Activated T-cell treated with anti-CD3 and anti-CD28 coated beads for 4 hours (primary cell): ENCODE data around the gene CDRT4.

ENCODE experiments used
- DNase-seq: peaks from one replicate; pipeline ENCODE4 v3.0.0-alpha.2; 2020

CDRT4 gene

GRCh38 chr17:15492791-15493692 is 25.6 kb upstream of the CDRT4 start:
- DNase-seq: no peak

GRCh38 chr17:15492186-15492585 is 24.8 kb upstream of the CDRT4 start:
- DNase-seq: no peak

- DNase-seq: no peak
Observed at GRCh38 chr17:15490634-15491261, 23.3 kb upstream of the CDRT4 start.

- DNase-seq: no peak
Observed at GRCh38 chr17:15488557-15488956, 21.1 kb upstream of the CDRT4 start.

GRCh38 chr17:15485045-15485444 is 17.6 kb upstream of the CDRT4 start:
- no peak for DNase-seq

GRCh38 chr17:15483431-15483830 is 16.0 kb upstream of the CDRT4 start:
- DNase-seq: no peak

- DNase-seq: no peak
Observed at GRCh38 chr17:15482476-15482875, 15.1 kb upstream of the CDRT4 start.

- DNase-seq: no peak
Observed at GRCh38 chr17:15481481-15481880, 14.1 kb upstream of the CDRT4 start.

GRCh38 chr17:15480204-15480603 is 12.8 kb upstream of the CDRT4 start:
- DNase-seq: no peak

GRCh38 chr17:15479703-15480102 is 12.3 kb upstream of the CDRT4 start:
- no peak for DNase-seq

GRCh38 chr17:15478845-15479244 is 11.4 kb upstream of the CDRT4 start:
- no peak for DNase-seq

GRCh38 chr17:15475631-15476354 is 8.4 kb upstream of the CDRT4 start:
- no peak for DNase-seq

- no peak for DNase-seq
Observed at GRCh38 chr17:15472891-15473290, 5.5 kb upstream of the CDRT4 start.

GRCh38 chr17:15470536-15470935 is 3.1 kb upstream of the CDRT4 start:
- no peak for DNase-seq

- DNase-seq: no peak
Observed at GRCh38 chr17:15469260-15469659, 1.8 kb upstream of the CDRT4 start.

GRCh38 chr17:15468126-15468525 is 705 bp upstream of the CDRT4 start:
- DNase-seq: no peak

- DNase-seq: no peak
Observed at GRCh38 chr17:15466131-15466530, 1.3 kb downstream of the CDRT4 start.

GRCh38 chr17:15465045-15465701 is 2.2 kb downstream of the CDRT4 start:
- no peak for DNase-seq

- no peak for DNase-seq
Observed at GRCh38 chr17:15464231-15464985, 3.0 kb downstream of the CDRT4 start.

- no peak for DNase-seq
Observed at GRCh38 chr17:15462976-15463772, 4.2 kb downstream of the CDRT4 start.

- DNase-seq: no peak
Observed at GRCh38 chr17:15457723-15458094, 9.7 kb downstream of the CDRT4 start.
